Parathyroid adenoma (tissue), 2 donors: ENCODE measurements around the gene RLF.
"Not testable (repeated sequence)": the region's sequence is repeated elsewhere in the genome, so short reads cannot be mapped to it uniquely, and the experiment has no call there.

Experiments used
- H2AFZ ChIP-seq: fragments of 300-600 bp; sonication (generic); one replicate; pipeline ENCODE4 v1.7.0; 2017; ENCODE audit warnings: antibody characterized with exemption, mild to moderate bottlenecking
- H3K27ac ChIP-seq: fragments of 300-600 bp; sonication (generic); one replicate; pipeline ENCODE4 v1.7.0; 2017
- H3K27me3 ChIP-seq: fragments of 300-600 bp; sonication (generic); one replicate; pipeline ENCODE4 v1.7.0; 2017; ENCODE audit warnings: low read length; ENCODE audit not compliant: control insufficient read depth, insufficient read depth
- H3K36me3 ChIP-seq: fragments of 300-600 bp; sonication (generic); one replicate; pipeline ENCODE4 v1.7.0; 2017; ENCODE audit warnings: low read length; ENCODE audit not compliant: control insufficient read depth, insufficient read depth
- H3K4me1 ChIP-seq: fragments of 300-600 bp; sonication (generic); one replicate; pipeline ENCODE4 v1.7.0; 2017; ENCODE audit warnings: control low read depth
- H3K4me2 ChIP-seq: fragments of 300-600 bp; sonication (generic); one replicate; pipeline ENCODE4 v1.7.0; 2017; ENCODE audit warnings: low read length
- H3K4me3 ChIP-seq: fragments of 300-600 bp; sonication (generic); one replicate; pipeline ENCODE4 v1.7.0; 2017; ENCODE audit warnings: low read depth, low read length
- H3K79me2 ChIP-seq: fragments of 300-600 bp; sonication (generic); one replicate; pipeline ENCODE4 v1.7.0; 2017; ENCODE audit warnings: control low read depth
- H3K9ac ChIP-seq: fragments of 300-600 bp; sonication (generic); one replicate; pipeline ENCODE4 v1.7.0; 2017; ENCODE audit warnings: mild to moderate bottlenecking
- H3K9me3 ChIP-seq: fragments of 300-600 bp; sonication (generic); one replicate; pipeline ENCODE4 v1.7.0; 2017; ENCODE audit warnings: low read length; ENCODE audit not compliant: control insufficient read depth
- TF ChIP-seq, protein P1 (sequence below): fragments of 300-600 bp; sonication (generic); IDR thresholded peaks from one replicate; pipeline ENCODE4 v1.7.0; 2017; ENCODE audit warnings: antibody characterized with exemption, mild to moderate bottlenecking
- donor health status: primary hyperparathyroidism.

RLF gene

DNA sequence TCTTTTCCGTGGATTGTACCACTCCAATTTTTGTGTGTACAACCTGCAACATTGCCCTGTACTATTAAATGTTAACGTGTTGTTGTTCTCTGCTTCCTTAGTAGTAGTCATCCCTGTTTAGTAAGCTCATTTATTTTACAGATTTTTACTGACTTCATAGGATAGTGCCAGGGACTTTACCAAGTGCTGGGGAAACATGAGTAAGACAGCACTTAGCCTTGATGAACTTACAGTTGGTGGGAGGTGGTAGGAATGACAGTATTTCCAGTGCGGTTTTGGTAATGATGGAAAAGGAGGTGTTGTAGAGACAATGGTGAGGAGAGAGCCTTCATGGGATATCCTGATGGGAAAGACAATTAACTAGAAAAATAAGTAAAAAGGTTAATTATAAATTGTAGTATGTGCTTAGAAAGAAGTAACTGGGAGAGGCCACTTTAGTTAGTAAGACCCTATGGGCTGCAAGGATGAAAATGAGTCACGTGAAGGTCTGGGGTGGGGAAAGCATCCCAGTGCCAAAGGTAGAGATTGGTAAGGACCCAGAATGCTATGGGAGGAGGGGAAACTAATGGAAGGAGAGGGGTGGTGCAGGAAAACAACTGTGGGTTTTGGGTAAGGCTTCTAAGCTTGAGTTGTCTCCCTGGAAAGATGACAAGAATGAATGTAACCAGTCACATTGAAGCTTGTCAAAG lies 1.7 kb downstream of the RLF start:
- Histone ChIP-seq H3K4me1 (no peaks in the 10 kb centered on the region), H3K9me3 (no peaks in the 10 kb centered on the region), H3K4me3 (peak overlapping the region; percentile 98), H3K27me3 (no peaks in the 10 kb centered on the region), H3K4me2 (peak overlapping the region; percentile 100), H3K27ac (no peak overlapping the region), H3K9ac (no peak overlapping the region), H2AFZ (no peak overlapping the region), H3K36me3 (no peaks in the 10 kb centered on the region), H3K79me2 (peaks cover 31% of the 10 kb centered on the region)
- TF ChIP-seq, protein P1, sequence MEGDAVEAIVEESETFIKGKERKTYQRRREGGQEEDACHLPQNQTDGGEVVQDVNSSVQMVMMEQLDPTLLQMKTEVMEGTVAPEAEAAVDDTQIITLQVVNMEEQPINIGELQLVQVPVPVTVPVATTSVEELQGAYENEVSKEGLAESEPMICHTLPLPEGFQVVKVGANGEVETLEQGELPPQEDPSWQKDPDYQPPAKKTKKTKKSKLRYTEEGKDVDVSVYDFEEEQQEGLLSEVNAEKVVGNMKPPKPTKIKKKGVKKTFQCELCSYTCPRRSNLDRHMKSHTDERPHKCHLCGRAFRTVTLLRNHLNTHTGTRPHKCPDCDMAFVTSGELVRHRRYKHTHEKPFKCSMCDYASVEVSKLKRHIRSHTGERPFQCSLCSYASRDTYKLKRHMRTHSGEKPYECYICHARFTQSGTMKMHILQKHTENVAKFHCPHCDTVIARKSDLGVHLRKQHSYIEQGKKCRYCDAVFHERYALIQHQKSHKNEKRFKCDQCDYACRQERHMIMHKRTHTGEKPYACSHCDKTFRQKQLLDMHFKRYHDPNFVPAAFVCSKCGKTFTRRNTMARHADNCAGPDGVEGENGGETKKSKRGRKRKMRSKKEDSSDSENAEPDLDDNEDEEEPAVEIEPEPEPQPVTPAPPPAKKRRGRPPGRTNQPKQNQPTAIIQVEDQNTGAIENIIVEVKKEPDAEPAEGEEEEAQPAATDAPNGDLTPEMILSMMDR = no peak

DNA sequence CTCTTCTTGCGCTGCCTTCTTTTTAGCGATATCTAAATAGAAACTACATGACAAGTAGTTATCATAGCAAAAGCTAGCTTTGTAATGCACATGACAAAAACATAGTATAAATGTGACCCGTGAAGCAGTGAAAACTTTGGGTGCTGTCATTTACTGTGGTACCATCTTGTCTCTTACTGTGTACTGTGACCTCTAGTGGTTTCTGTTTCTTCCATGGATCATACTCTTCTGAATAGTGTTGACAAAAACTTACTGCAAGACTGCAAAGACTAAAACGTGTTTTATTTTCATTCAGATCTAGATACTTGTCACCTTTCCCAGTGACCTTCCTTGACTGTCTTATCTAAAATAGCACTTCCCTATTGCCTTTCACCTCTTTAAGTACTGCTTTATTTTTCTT lies 6.1 kb downstream of the RLF start:
- H3K27ac ChIP-seq = no peak overlapping the region
- TF ChIP-seq, protein P1 = no peak

DNA sequence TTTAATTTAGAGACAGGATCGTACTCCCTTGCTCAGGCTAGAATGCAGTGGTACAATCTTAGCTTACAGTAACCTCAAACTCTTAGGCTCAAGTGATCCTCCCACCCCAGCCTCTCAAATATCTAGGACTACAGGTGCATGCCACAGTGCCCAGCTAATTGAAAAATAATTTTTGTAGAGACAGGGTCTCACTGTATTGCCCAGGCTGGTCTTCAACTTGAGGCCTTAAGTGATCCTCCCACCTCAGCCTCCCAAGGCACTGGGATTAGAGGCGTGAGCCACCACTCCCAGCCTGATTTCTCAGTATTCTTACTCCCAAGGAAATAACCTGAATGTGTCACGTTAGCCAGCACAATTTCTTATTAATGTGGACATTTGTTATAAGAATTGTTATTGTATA lies 9.8 kb downstream of the RLF start:
- Histone ChIP-seq H3K27me3 (no peaks in the 10 kb centered on the region), H3K4me2 (no peak overlapping the region), H3K4me1 (no peaks in the 10 kb centered on the region), H3K27ac (no peak overlapping the region), H3K9ac (no peak overlapping the region), H3K4me3 (no peak overlapping the region), H2AFZ (no peak overlapping the region), H3K79me2 (peaks cover 37% of the 10 kb centered on the region), H3K36me3 (no peaks in the 10 kb centered on the region), H3K9me3 (no peaks in the 10 kb centered on the region)
- TF ChIP-seq, protein P1 = no peak

More for the DNA sequence above, 6.1 kb downstream of the RLF start:
- no peak overlapping the region for H2AFZ ChIP-seq
- no peaks in the 10 kb centered on the region for H3K36me3 ChIP-seq
- peaks cover 37% of the 10 kb centered on the region for H3K79me2 ChIP-seq
- H3K4me3 ChIP-seq = no peak overlapping the region
- no peak overlapping the region for H3K9ac ChIP-seq
- H3K4me1 ChIP-seq = no peaks in the 10 kb centered on the region
- H3K4me2 ChIP-seq = no peak overlapping the region
- no peaks in the 10 kb centered on the region for H3K9me3 ChIP-seq
- no peaks in the 10 kb centered on the region for H3K27me3 ChIP-seq

DNA sequence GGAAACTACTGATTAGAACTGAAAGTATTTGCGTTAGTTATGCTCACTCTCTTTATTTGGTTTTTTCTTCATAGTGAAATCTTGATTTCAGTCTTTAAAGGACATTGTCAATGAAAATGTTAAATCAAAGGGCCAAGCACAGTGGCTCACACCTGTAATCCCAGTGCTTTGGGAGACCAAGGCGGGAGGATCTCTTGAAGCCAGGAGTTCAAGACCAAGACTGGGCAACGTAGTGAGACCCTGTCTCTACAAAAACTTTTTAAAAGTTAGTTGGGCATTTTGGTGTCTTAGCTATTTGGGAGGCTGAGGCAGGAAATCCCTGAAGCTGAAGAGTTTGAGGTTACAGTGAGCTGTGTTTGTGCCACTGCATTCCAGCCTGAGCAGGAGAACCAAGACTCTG lies 13.6 kb downstream of the RLF start:
- Histone ChIP-seq H3K27ac (no peak overlapping the region), H3K9me3 (no peaks in the 10 kb centered on the region), H3K4me2 (no peak overlapping the region), H3K27me3 (no peaks in the 10 kb centered on the region), H3K4me1 (no peaks in the 10 kb centered on the region), H3K79me2 (peaks cover 28% of the 10 kb centered on the region), H3K9ac (no peak overlapping the region), H3K36me3 (no peaks in the 10 kb centered on the region), H3K4me3 (no peak overlapping the region), H2AFZ (no peak overlapping the region)
- TF ChIP-seq, protein P1 = no peak

DNA sequence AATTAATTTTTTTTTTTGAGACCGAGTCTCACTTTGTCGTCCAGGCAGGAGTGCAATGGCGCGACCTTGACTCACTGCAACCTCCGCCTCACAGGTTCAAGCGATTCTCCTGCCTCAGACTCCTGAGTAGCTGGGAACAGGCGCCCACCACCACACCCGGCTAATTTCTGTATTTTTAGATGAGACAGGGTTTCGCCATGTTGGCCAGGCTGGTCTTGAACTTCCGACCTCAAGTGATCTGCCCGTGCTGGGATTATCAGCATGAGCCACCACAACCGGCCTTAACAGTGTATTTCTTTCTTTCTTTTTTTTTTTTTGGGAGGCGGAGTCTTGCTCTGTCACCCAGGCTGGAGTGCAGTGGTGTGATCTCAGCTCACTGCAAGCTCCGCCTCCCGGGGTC lies 15.8 kb downstream of the RLF start:
- H3K9ac ChIP-seq, H3K27ac ChIP-seq, H3K27me3 ChIP-seq, H3K4me3 ChIP-seq, H3K4me2 ChIP-seq, H3K9me3 ChIP-seq, H3K4me1 ChIP-seq, H3K36me3 ChIP-seq, H2AFZ ChIP-seq: not testable (repeated sequence)
- H3K79me2 ChIP-seq = peaks cover 35% of the 10 kb centered on the region
